Keratinocyte (primary cell): Measurements from ENCODE around the gene DHX57.

Experiments used
- EZH2 ChIP-seq: IDR thresholded peaks from one replicate; pipeline ENCODE4 v1.6.1; 2012; ENCODE audit warnings: inconsistent platforms, mild to moderate bottlenecking, low read length, moderate library complexity
- TF ChIP-seq, protein P1 (sequence below), 3 experiments: IDR thresholded peaks in 1 of 3; conservative IDR thresholded peaks in 1 of 3; optimal IDR thresholded peaks in 1 of 3; 2 replicates in 2 of 3; 3 replicates in 1 of 3; pipeline versions ENCODE3 to v1.5.1; 2011; ENCODE audit warnings: low read length in 3 of 3, mild to moderate bottlenecking in 3 of 3, moderate library complexity in 2 of 3, control low read depth in 1 of 3, inconsistent platforms in 1 of 3; ENCODE audit not compliant: insufficient read depth in 2 of 3; ENCODE audit errors: extremely low read depth in 1 of 3

DNA sequence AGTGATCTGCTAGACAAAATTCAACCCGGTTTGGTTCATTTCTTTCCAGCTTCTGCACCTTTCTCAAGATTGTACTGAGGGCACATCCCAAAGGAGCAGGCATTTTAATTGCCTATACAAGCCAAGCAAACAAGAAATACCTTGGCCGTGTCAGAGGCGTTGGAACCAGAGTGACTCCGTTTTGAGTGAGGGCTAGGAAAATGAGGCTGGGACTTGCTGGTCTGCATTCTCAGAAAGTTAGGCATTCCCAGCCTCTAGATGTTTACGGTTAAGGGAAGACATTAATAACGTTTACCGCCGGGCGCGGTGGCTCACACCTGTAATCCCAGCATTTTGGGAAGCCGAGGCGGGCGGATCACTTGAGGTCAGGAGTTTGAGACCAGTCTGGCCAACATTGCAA, 99.2 kb downstream of the DHX57 start:
- no peak for TF ChIP-seq EZH2
- TF ChIP-seq, protein P1, sequence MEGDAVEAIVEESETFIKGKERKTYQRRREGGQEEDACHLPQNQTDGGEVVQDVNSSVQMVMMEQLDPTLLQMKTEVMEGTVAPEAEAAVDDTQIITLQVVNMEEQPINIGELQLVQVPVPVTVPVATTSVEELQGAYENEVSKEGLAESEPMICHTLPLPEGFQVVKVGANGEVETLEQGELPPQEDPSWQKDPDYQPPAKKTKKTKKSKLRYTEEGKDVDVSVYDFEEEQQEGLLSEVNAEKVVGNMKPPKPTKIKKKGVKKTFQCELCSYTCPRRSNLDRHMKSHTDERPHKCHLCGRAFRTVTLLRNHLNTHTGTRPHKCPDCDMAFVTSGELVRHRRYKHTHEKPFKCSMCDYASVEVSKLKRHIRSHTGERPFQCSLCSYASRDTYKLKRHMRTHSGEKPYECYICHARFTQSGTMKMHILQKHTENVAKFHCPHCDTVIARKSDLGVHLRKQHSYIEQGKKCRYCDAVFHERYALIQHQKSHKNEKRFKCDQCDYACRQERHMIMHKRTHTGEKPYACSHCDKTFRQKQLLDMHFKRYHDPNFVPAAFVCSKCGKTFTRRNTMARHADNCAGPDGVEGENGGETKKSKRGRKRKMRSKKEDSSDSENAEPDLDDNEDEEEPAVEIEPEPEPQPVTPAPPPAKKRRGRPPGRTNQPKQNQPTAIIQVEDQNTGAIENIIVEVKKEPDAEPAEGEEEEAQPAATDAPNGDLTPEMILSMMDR (optimal IDR thresholded peaks at IDR 0.05 in 1 of 3, IDR thresholded peaks at IDR 0.05 in 1 of 3, conservative IDR thresholded peaks at IDR 0.05 in 1 of 3; ENCODE audit: extremely low read depth in 1 of 3, insufficient read depth in 2 of 3, low read length in 3 of 3), result no peak
